Activated B cell treated with CpG ODN at 0.5 μM for 24 hours (primary cell): Measurements from ENCODE around the gene GRAMD1A. TPM values are rescaled to one million over a fixed set of nuclear protein-coding genes. Genes with fewer than 3 reads are reported as not detected.
A peak's percentile ranks its signal among the peaks of the same experiment; 100 is the strongest.

Source experiments
- ATAC-seq: fragments of 200-7000 bp; cut with Tn5 transposase; one replicate; pipeline ENCODE4 v1.10.0; 2021; ENCODE audit warnings: low read depth, mild to moderate bottlenecking, moderate library complexity
- CTCF ChIA-PET: fragments of 350-600 bp; sonication (Branson Sonifier 250); formaldehyde crosslinking; loops from one replicate; lab custom pipeline; 2021; ENCODE audit warnings: antibody characterized with exemption; lab: Charles Lee
- POLR2A ChIA-PET: fragments of 350-600 bp; sonication (Branson Sonifier 250); formaldehyde crosslinking; loops from one replicate; lab custom pipeline; 2021; ENCODE audit warnings: antibody characterized with exemption; lab: Charles Lee
- DNase-seq: peaks from one replicate; pipeline ENCODE4 v3.0.0; 2022
- H3K27ac Mint-ChIP-seq: one replicate; pipeline ENCODE4 v1.8.0; 2020; ENCODE audit warnings: mixed read lengths
- H3K27me3 Mint-ChIP-seq: one replicate; pipeline ENCODE4 v1.8.0; 2021; ENCODE audit warnings: mixed read lengths
- H3K36me3 Mint-ChIP-seq: one replicate; pipeline ENCODE4 v1.8.0; 2021; ENCODE audit warnings: low read depth, mixed read lengths
- H3K4me1 Mint-ChIP-seq: one replicate; pipeline ENCODE4 v1.8.0; 2021; ENCODE audit warnings: mixed read lengths
- H3K4me3 Mint-ChIP-seq: one replicate; pipeline ENCODE4 v1.8.0; 2020; ENCODE audit warnings: mild to moderate bottlenecking, mixed read lengths
- H3K9me3 Mint-ChIP-seq: one replicate; pipeline ENCODE4 v1.8.0; 2020; ENCODE audit warnings: mixed read lengths
- CTCF ChIP-seq: fragments of 200-600 bp; IDR thresholded peaks from one replicate; pipeline ENCODE4 v1.8.0; 2022; ENCODE audit warnings: antibody characterized with exemption, mild to moderate bottlenecking
- intact Hi-C: fragments of 100-400 bp; cut with micrococcal nuclease; formaldehyde crosslinking; loops from one replicate; pipeline ENCODE4 v1.15.1; 2024
- total RNA-seq: library from RNA; stranded (reverse); gene quantifications from 2 replicates; pipeline ENCODE4 v1.2.3, GENCODE V29; 2022

Gene GRAMD1A
- total RNA-seq, 1 donor from 2014 or later, result 52.9 TPM

GRCh38 chr19:35039881-35040825 lies 40.0 kb downstream of the GRAMD1A start:
- Mint-ChIP-seq H3K27me3 (peaks cover 3% of the 10 kb centered on the region), H3K4me1 (peaks cover 46% of the 10 kb centered on the region), H3K36me3 (no peaks in the 10 kb centered on the region), H3K27ac (no peak overlapping the region), H3K9me3 (no peaks in the 10 kb centered on the region), H3K4me3 (peak overlapping the region; percentile 82)
- POLR2A ChIA-PET, result interaction anchor here (0.7 kb wide), 1 partner anchor 1013 kb away, joined by 5 read pairs; no protein-coding TSS in a partner anchor
- intact Hi-C loops, result no loop called here
- CTCF ChIA-PET, result no interaction called here
- TF ChIP-seq CTCF, result no peak
- no peak for DNase-seq
- no peak for ATAC-seq

- POLR2A ChIA-PET, result no interaction called here
Observed at GRCh38 chr19:35040826-35041547, 40.9 kb downstream of the GRAMD1A start.

GRCh38 chr19:35041548-35042055 lies 41.5 kb downstream of the GRAMD1A start, which contains the start of gene HPN:
HPN (plus strand) TSS chr19:35041721; CDS start chr19:35042507, 786 bp downstream.
- peaks cover 3% of the 10 kb centered on the region for H3K27me3 Mint-ChIP-seq
- H3K9me3 Mint-ChIP-seq, result no peaks in the 10 kb centered on the region
- H3K4me1 Mint-ChIP-seq, result peaks cover 55% of the 10 kb centered on the region
- ATAC-seq (no peak), DNase-seq (no peak)
- intact Hi-C loops, result no loop called here
- POLR2A ChIA-PET, result no interaction called here
- no peak within 1 kb of the TSS for H3K27ac Mint-ChIP-seq
- CTCF ChIA-PET, result no interaction called here
- H3K36me3 Mint-ChIP-seq, result no peaks in the 10 kb centered on the region
- TF ChIP-seq CTCF, result no peak
- H3K4me3 Mint-ChIP-seq, result peak within 1 kb of the TSS; percentile 82

More at GRCh38 chr19:35040826-35041547, 40.9 kb downstream of the GRAMD1A start:
- intact Hi-C loops, result no loop called here
- Mint-ChIP-seq H3K4me3 (peak overlapping the region; percentile 82), H3K27ac (no peak overlapping the region), H3K4me1 (peaks cover 55% of the 10 kb centered on the region), H3K27me3 (peaks cover 3% of the 10 kb centered on the region), H3K9me3 (no peaks in the 10 kb centered on the region), H3K36me3 (no peaks in the 10 kb centered on the region)
- no peak for ATAC-seq
- CTCF ChIA-PET, result no interaction called here
- TF ChIP-seq CTCF, result no peak
- no peak for DNase-seq

GRCh38 chr19:35042056-35042730 lies 42.1 kb downstream of the GRAMD1A start:
- POLR2A ChIA-PET, result no interaction called here
- no peak for TF ChIP-seq CTCF
- intact Hi-C loops, result no loop called here
- H3K4me3 Mint-ChIP-seq, result no peak overlapping the region
- peaks cover 3% of the 10 kb centered on the region for H3K27me3 Mint-ChIP-seq
- no peaks in the 10 kb centered on the region for H3K9me3 Mint-ChIP-seq
- CTCF ChIA-PET, result no interaction called here
- DNase-seq (no peak), ATAC-seq (no peak)
- H3K36me3 Mint-ChIP-seq, result no peaks in the 10 kb centered on the region
- no peak overlapping the region for H3K27ac Mint-ChIP-seq
- H3K4me1 Mint-ChIP-seq, result peaks cover 53% of the 10 kb centered on the region
